ENCODE measurements around the gene PKN1. TPM values are rescaled to one million over a fixed set of nuclear protein-coding genes. Genes with fewer than 3 reads are reported as not detected.

Gene PKN1
- total and polyA plus RNA-seq, 2 of the 13 experiments (the other 11 are each of a cell fraction or from before 2014, with no cell fraction given) = 45.7 to 54.5 TPM

DNA sequence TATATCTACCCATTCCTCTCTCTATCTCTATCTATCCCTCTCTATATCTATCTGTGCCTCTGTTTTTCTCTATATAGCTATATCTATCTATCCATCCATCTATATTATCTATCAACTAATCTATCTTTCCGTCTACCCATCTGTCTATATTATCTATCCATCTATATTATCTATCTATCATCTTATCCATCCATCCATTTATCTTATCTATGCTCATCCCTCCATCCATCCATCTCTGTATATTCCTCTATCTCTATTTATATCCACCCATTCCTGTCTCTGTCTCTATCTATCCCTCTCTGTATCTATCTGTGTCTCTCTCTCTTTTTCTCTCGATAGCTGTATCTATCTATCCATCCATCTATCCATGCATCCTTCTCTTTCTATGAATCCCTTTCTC is 27.8 kb downstream of the PKN1 start:
- no TSS peak for BruUV-seq (replicated peaks)
- POLR2A ChIA-PET = no interaction called here
- Histone ChIP-seq H4K20me1 (ENCODE audit: insufficient read depth, low read length) (no peaks in the 10 kb centered on the region), H3K27ac (ENCODE audit: extremely low read length, insufficient read depth, low read length) (no peak overlapping the region), H2AFZ (ENCODE audit: low read length) (no peak overlapping the region), H3K27me3 (ENCODE audit: control insufficient read depth in 1 of 2, insufficient read depth in 2 of 2, low read length in 2 of 2) (no peaks in the 10 kb centered on the region), H3K9ac (ENCODE audit: insufficient read depth, low read depth, low read length) (no peak overlapping the region), H3K9me3 (ENCODE audit: low read length) (no peaks in the 10 kb centered on the region), H3K36me3 (replicated peaks in 1 of 2; ENCODE audit: control insufficient read depth in 1 of 2, insufficient read depth in 2 of 2, low read length in 2 of 2) (peaks cover 3 to 24% of the 10 kb centered on the region in 2 experiments; a peak in 3 of 5 replicates), H3K79me2 (ENCODE audit: insufficient read depth, low read length) (no peaks in the 10 kb centered on the region), H3K4me3 (replicated peaks in 1 of 3; ENCODE audit: insufficient read depth in 1 of 3, low read depth in 2 of 3, low read length in 3 of 3) (no peak overlapping the region), H3K4me1 (ENCODE audit: insufficient read depth, low read length) (no peaks in the 10 kb centered on the region), H3K4me2 (ENCODE audit: low read depth, low read length) (no peak overlapping the region)
- in situ Hi-C loops (cut with HindIII; ENCODE audit: extremely low pct_ligation_motif_present, low pct_unique_long_range_greater_than_20kb) (no loop called here), intact Hi-C loops (cut with micrococcal nuclease; ENCODE audit: unreplicated experiment) (no loop called here)
- FAIRE-seq (no peak), ATAC-seq (no peak), DNase-seq (ENCODE audit: low spot score) (no peak)
- WGBS (ENCODE audit: low lambda C conversion rate) = 96% methylated on average over 2 of the region's 2 CpGs
- CTCF ChIA-PET (ENCODE audit: low intra/inter-chr PET ratio, low total read pairs) = no interaction called here
- TF ChIP-seq CBX5 (CRISPR knock-in tag; IDR thresholded peaks at IDR 0.05; ENCODE audit: borderline replicate concordance) (no peak), ZNF773 (CRISPR knock-in tag; IDR thresholded peaks at IDR 0.05; ENCODE audit: borderline replicate concordance) (no peak), HNF4A (CRISPR knock-in tag; IDR thresholded peaks at IDR 0.05) (no peak), ZSCAN12 (CRISPR knock-in tag; IDR thresholded peaks at IDR 0.05) (no peak), NR2C2 (CRISPR knock-in tag; IDR thresholded peaks at IDR 0.05; ENCODE audit: borderline replicate concordance) (no peak), EED (CRISPR knock-in tag; IDR thresholded peaks at IDR 0.05) (no peak), ZNF274 (CRISPR knock-in tag; IDR thresholded peaks at IDR 0.05) (no peak), ATF1 (CRISPR knock-in tag; IDR thresholded peaks at IDR 0.05) (no peak), CAMTA2 (CRISPR knock-in tag; IDR thresholded peaks at IDR 0.05; ENCODE audit: borderline replicate concordance) (no peak), IKZF4 (CRISPR knock-in tag; IDR thresholded peaks at IDR 0.05; ENCODE audit: borderline replicate concordance, low read depth, not compliant biosample characterization) (no peak), RARA (CRISPR knock-in tag; IDR thresholded peaks at IDR 0.05) (no peak)
- TF ChIP-seq, protein P1, sequence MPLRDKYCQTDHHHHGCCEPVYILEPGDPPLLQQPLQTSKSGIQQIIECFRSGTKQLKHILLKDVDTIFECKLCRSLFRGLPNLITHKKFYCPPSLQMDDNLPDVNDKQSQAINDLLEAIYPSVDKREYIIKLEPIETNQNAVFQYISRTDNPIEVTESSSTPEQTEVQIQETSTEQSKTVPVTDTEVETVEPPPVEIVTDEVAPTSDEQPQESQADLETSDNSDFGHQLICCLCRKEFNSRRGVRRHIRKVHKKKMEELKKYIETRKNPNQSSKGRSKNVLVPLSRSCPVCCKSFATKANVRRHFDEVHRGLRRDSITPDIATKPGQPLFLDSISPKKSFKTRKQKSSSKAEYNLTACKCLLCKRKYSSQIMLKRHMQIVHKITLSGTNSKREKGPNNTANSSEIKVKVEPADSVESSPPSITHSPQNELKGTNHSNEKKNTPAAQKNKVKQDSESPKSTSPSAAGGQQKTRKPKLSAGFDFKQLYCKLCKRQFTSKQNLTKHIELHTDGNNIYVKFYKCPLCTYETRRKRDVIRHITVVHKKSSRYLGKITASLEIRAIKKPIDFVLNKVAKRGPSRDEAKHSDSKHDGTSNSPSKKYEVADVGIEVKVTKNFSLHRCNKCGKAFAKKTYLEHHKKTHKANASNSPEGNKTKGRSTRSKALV (CRISPR knock-in tag; IDR thresholded peaks at IDR 0.05) = no peak
- TF ChIP-seq, protein P2, sequence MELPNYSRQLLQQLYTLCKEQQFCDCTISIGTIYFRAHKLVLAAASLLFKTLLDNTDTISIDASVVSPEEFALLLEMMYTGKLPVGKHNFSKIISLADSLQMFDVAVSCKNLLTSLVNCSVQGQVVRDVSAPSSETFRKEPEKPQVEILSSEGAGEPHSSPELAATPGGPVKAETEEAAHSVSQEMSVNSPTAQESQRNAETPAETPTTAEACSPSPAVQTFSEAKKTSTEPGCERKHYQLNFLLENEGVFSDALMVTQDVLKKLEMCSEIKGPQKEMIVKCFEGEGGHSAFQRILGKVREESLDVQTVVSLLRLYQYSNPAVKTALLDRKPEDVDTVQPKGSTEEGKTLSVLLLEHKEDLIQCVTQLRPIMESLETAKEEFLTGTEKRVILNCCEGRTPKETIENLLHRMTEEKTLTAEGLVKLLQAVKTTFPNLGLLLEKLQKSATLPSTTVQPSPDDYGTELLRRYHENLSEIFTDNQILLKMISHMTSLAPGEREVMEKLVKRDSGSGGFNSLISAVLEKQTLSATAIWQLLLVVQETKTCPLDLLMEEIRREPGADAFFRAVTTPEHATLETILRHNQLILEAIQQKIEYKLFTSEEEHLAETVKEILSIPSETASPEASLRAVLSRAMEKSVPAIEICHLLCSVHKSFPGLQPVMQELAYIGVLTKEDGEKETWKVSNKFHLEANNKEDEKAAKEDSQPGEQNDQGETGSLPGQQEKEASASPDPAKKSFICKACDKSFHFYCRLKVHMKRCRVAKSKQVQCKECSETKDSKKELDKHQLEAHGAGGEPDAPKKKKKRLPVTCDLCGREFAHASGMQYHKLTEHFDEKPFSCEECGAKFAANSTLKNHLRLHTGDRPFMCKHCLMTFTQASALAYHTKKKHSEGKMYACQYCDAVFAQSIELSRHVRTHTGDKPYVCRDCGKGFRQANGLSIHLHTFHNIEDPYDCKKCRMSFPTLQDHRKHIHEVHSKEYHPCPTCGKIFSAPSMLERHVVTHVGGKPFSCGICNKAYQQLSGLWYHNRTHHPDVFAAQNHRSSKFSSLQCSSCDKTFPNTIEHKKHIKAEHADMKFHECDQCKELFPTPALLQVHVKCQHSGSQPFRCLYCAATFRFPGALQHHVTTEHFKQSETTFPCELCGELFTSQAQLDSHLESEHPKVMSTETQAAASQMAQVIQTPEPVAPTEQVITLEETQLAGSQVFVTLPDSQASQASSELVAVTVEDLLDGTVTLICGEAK (IDR thresholded peaks at IDR 0.05) = no peak
- TF ChIP-seq, protein P2 (CRISPR knock-in tag; IDR thresholded peaks at IDR 0.05) = no peak
- TF ChIP-seq, protein P3, sequence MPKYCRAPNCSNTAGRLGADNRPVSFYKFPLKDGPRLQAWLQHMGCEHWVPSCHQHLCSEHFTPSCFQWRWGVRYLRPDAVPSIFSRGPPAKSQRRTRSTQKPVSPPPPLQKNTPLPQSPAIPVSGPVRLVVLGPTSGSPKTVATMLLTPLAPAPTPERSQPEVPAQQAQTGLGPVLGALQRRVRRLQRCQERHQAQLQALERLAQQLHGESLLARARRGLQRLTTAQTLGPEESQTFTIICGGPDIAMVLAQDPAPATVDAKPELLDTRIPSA (CRISPR knock-in tag; IDR thresholded peaks at IDR 0.05; ENCODE audit: borderline replicate concordance) = no peak

Measured in HepG2 (cell line).